HG03039 (cell line): ENCODE data around the gene ANKAR.
A peak's percentile ranks its signal among the peaks of the same experiment; 100 is the strongest.
"Not testable (repeated sequence)": the region's sequence is repeated elsewhere in the genome, so short reads cannot be mapped to it uniquely, and the experiment has no call there.

ENCODE experiments used
- ATAC-seq: cut with Tn5 transposase; IDR thresholded peaks from one replicate; pipeline ENCODE4 v1.9.1; 2021; ENCODE audit warnings: mild to moderate bottlenecking, moderate library complexity; ENCODE audit not compliant: unreplicated experiment

ANKAR gene, protein sequence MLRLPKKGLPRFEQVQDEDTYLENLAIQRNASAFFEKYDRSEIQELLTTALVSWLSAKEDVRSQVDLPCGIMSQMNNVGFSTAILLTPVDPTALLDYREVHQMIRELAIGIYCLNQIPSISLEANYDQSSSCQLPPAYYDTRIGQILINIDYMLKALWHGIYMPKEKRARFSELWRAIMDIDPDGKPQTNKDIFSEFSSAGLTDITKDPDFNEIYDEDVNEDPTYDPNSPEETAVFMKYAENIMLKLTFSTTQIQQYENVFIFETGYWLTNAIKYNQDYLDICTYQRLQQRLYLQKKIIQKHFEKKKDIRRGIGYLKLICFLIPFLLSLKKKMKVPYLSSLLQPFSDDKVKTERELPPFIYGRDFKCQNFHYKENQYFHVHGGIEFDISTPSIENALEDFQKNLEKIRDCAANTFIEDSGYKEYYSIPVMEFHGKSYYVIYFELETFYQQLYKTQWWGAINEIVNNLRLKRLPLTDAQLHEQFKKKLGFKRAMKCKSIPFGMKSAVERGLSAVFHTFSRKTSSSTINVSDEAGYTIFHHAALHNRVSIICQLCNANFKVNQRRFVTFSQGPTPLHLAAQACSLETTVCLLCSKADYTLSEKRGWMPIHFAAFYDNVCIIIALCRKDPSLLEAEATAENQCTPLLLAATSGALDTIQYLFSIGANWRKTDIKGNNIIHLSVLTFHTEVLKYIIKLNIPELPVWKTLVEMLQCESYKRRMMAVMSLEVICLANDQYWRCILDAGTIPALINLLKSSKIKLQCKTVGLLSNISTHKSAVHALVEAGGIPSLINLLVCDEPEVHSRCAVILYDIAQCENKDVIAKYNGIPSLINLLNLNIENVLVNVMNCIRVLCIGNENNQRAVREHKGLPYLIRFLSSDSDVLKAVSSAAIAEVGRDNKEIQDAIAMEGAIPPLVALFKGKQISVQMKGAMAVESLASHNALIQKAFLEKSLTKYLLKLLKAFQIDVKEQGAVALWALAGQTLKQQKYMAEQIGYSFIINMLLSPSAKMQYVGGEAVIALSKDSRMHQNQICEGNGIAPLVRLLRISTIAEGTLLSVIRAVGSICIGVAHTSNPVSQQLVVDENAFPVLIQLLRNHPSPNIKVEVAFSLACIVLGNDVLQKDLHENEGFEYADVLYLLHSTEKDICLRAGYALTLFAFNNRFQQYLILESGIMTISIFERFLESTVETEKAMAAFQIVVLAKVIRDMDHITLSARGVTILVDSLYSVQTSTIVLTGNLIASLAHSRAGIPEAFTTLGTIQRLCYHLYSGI (N-terminal part only)

DNA sequence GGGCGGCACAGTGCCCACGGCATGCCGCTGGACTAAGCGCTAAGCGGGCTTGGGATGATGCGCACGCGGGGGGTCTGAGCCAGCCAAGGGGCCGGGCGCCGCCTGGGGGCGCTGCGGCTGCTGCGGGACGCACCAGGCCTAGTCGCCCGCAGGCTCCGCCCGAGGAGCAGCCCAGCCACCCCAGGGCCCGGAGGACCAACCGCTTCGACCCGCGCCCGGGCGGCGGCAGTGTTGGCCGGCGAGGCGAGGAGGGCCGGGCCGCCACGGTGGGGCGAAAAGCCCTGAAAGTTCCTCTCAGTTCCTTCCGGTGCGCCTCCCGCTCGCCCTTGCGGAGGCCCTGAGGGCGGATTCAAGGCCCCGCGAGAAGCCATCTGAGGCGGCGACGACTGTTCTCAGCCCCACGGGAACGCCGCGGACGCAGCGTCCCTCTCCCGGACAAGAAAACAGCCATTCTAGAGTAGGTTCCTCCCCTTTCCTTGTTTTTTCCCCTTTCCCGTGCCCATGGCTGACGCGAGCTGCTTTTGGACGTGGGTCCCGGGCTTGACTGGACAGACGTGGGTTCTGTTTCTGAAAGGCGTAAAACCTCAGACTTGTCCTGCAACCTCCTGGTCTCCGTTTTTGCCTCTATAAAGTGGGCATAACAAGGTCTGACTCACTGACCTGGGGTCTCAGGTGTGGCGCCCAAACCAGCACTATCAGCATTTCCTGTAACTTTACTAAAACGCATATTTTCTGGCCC lies at the start of gene ANKAR:
TSS of gene ANKAR (plus strand) at position 297 of the 739 bp plus-strand sequence. CDS start 1,821 bp downstream, outside the sequence.
- ATAC-seq: peak; percentile 98

DNA sequence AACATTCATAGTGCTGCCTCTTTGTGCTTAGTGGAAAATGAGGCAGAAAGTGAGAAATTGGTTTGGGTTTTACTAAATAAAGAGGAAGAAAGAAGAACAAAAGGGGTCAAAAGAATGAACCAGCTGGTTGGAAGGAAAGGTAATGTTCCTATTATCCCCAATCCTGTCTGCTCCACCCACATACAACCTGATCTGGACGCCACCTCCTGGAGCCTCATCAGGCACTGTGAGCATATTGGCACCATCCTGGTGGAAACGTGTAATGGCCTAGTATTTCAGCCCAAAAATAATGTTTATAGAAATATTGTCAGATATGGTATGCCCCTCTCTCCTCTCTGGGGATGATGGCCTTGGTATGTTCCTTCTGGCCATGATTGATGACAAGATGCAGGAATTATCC lies 48.8 kb upstream of the ANKAR start:
- no peak for ATAC-seq

DNA sequence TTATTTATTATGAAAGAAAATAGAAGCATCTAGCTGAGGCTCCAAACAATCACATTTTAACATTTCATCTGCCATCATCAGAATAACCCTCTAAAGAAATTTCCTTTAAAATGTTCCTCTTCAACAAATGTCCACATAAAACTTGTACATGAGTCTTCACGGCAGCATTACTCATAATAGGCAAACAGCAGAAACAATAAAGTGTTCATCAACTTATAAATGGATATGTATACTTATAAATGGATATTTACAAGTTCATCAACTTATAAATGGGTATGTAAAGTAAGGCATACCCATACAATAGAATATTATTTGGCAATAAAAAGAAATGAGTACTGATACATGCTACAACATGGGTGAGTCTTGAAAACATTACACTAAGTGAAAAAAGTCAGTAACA lies 46.7 kb upstream of the ANKAR start:
- no peak for ATAC-seq

DNA sequence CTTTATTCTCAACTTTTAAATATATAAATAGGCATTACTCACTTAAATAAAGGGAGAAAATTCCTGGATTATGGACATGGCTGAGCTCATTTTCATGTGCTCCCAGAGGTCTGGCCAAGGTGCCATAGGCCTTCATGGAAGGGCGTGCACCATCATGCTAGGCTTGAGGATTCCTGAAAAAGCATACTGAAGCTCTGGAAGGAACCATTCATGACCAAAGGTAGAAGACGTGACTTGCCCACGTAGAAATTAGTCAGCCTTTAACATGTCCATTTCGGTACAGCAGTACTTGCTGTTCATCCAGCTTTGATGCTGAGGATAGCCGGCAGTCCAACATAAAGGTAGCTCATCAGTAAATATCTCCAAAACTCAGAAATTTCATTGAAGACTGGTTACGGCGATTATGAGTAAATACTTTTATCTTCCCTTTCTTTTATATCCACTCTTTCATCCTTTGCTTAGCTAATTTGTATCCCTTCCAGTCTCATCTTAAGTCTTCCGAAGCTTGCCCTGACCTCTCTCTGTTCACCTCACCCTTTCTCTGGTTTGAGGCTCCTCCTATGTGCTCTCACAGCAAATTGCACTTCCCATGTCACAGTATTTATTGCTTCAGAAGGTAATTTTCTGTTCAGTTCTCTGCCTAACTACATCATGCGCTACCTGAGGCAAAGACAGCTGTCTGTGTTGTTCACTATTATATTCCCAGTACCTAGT lies 45.5 kb upstream of the ANKAR start:
- no peak for ATAC-seq

DNA sequence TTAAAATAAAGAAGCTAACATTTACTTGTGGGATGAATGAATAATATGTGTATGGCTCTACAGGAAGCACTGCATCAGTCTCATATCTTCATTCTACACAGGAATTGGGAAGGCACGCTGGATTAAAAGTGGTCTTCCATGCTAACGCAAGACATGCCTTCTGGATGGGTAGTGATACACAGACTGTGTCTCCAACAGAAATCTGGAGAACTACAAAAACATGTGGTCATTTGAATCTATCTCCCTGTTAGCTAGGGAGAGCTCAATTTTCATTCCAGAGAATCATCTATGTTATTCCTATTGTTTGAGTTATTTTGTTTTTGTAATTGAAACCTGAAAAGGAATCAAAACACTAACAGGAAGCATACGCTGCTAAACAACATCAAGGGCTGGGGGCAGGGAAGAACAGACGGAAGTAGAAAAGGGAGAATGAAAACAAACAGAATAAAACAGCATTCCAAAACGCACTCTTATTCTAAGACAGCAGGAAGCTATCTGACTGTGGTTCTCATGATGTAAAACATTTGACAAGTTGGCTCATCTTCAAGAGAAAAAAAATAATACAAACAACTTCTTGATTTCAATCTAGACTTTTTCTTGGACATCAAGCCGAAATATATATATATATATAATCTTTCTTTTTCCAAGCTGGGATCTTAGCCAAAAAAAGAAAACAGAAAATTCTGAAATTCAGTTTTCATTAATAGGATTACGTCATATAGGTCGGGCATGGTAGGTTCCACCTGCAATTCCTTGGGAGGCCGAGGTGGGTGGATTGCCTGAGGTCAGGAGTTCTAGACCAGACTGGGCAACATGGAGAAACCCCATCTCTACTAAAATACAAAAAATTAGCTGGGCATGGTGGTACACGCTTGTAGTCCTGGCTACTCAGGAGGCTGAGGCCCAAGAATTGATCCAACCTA lies 44.7 kb upstream of the ANKAR start:
- no peak for ATAC-seq

DNA sequence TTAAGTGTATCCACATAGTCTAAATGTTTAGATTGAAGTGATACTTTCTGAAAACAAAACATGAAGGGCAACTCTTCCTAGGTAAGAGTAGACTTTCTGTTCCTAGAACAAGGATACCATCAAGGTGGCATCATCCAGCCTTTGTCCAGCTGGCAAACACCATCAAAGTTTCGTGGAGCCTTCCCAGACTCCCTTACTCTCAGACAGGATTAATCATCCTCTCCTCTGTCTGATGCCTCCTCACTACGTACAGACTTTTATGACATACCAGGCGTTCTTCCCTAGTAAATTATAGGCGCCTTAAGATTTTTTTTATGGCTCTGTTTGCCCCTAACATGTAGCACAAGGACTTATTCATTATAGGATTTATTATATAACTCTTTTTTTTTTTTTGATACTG lies 42.6 kb upstream of the ANKAR start:
- no peak for ATAC-seq

DNA sequence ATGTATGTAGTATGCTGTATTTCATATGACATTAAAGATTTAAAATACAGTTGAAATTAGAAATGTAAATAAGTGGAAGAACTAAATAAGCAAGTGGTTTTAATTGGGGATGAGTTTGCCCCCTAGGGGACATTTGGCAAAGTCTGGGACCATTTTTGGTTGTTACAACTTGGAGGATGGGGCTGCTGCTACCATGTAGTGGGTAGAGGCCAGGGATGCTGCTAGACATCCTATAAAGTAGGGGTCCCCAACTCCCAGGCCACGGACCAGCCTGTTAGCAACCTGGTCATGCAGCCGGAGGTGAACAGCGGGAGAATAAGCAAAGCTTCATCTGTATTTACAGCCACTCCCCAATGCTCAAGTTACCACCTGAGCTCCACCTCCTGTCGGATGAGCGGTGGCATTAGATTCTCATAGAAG lies 41.1 kb upstream of the ANKAR start:
- ATAC-seq: no peak

DNA sequence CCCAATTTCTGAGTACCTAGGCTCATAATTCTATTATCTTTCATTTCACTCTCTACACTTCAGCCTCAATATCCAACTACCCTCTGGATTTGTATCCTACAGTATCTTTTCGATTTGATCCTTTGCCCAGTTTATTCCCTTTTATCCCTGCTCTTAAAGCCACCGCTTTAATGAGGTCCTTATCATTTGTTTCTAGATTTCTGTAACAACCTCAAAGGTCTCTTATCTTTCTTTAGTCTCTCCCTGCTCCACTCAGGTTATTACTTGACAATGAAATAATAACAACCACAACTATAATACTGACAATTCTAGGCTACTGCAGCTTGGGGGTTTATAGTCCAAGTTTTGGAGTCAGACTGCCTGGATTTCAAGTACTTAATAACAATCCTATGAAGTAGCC lies 39.1 kb upstream of the ANKAR start:
- ATAC-seq: no peak

DNA sequence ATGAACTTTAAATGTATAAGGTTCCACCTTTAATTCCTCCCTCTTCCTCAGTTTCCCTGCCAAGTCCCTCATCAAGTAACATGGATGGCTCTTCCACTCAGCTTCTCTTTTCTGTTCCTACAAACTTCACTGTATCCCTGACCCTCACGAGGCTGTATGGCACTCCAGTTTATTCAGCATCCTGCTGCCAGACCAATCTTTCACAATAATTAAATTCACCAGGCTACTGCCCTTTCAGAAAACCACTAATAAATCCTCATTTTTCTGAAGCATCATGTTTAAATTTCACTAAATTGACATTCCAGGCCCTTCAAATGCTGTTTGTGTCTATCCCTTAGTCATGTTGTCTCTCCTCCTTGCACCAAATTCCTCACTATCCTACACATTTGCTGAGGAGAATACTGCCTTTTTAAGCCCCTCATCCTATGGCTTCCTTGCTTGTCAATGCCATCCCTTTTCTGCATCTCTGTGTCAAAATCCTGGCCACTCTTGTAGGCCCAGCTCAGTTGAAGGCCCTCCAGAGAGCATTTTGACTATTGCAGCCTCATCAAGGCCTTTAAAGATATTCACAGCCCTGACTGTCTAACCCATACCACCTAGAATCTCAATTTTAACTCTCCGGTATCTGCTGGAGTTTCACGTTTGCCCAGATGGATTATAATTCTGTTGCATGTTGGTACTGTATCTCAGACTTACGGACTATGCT lies 36.0 kb upstream of the ANKAR start:
- no peak for ATAC-seq

DNA sequence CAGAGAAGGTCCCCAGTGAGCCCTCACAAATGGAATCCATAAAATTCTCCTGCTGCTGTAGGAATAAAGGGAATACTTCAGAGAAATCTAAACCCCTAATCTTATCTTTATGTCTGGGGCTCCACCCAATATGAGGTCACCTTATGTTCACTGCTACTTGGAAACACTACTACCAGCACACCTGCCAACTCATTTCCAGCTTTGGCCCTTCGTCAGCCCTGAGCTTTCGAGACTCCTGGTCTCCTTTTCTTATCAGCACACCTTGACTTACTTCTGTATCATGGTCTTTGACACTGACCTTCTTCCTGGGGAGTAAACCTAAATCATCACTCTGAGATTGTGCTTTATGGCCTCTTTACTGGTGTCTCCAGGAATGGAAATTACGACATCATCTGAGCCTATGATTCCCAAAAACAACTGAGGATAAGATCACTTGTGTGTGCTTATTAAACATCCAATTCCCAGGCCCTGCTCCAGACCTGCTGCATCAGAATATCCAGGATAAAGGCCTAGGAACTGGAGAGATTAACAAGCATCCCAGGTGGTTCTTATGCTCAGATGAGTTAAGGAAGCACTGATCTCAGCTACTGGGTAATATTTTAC lies 35.4 kb upstream of the ANKAR start:
- no peak for ATAC-seq

DNA sequence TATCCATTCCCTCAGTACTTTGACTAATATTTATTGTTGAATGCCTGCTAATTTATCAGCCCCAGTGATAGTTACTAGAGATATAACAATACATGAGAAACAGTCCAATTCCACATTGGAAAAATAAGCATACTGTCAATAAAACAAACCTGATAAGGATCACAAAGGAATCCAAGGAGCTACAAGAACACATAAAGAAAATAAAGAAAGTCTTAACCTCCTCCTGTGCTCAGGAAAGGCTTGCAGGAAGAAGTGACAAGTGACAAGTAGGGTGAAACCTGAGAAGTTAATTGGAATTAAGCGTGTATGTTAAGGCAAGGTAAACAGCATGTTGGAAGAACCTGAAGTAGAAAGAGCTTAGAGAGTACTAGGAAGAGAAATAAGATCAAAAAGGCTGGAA lies 33.5 kb upstream of the ANKAR start:
- ATAC-seq: no peak

DNA sequence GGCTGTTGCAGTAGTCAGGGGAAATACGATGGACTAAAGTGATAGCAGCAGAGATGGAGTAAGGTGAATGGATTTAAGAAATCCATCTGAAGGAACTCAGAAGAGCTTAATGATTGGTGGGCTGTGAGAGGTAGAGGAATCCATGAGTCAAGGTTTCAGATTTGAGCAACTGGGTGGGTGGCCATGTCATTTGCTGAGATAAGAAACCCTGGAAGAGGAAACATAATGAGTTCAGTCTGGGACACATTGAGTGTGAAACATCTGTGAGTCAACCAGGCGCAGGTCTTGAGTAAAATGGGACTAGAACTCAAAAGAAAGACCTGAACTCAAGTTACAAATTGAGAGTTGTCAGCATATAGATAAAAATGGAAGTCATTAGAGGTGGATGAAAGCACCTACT lies 32.9 kb upstream of the ANKAR start:
- no peak for ATAC-seq

DNA sequence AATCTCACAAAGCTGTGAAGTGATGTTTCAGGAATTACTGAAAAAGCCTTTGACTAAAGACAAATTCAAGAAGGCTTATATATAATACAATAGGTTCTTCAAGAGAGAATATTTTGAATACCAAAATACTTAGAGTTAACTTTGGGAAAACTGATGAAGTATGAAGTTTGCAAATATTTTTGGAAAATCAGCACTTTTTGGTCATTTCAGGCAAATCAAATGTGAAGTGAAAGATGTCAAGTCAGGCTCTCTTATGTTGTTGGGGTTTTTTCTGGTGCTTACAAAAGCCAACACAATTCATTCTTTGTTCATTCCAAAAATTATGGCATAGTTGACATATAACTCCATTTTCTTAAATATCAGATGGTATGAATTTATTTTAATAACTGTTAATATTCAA lies 27.9 kb upstream of the ANKAR start:
- no peak for ATAC-seq

DNA sequence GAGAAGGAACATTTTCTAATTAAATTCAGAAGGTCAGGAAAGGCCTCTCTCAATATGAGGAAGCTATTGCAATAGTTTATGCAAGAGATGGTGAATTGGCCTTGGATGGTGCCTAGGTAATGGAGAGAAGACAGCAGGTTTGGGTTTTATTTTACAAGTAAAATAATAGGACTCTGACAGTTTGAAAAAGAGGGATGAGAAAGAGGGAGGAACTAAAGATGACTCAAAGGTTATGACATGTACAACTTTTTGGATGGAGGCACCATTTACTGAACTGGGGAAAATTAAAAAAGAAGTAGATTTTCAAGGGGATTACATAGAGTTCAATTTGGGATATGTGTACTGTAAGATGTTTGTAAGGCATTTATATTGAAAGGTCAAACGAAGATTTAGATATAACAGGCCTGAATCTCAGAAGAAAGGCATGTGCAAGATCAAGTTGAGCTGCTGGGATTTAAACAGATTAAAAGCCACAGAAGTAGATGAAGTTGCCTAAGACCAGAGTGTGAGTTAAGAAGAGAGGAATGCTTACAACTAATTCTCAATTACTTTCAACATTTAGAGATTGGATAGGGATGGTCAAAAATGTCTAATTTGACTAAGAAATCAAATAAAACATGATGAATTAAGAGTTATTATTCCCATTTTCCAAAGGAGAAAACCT lies 25.5 kb upstream of the ANKAR start:
- no peak for ATAC-seq

DNA sequence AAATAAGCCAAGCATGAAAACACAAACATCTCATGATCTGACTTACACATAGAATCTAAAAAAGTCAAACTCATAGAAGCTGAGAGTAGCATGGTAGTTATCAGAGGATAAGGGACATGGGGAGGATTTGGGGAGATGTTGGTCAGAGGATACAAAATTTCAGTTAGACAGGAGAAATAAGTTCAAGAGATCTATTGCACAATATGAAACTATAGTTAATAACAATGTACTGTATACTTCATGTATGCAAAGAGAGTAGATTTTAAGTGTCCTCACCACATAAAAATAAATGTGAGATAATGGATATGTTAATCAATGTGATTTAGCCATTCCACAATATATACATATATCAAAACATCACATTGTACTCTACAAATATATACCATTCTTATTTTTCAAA lies 23.2 kb upstream of the ANKAR start:
- no peak for ATAC-seq

DNA sequence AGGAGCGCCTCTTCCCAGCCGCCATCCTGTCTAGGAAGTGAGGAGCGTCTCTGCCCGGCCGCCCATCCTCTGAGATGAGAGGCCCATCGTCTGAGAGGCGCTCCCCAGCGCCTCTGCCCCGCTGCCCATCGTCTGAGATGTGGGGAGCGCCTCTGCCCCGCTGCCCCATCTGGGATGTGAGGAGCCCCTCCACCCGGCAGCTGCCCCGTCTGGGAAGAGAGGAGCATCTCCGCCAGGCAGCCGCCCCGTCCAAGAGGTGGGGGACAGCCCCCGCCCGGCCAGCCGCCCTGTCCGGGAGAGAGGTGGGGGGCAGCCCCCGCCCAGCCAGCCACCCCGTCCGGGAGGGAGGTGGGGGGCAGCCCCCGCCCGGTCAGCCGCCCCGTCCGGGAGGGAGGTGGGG lies 21.0 kb upstream of the ANKAR start:
- ATAC-seq: not testable (repeated sequence)

DNA sequence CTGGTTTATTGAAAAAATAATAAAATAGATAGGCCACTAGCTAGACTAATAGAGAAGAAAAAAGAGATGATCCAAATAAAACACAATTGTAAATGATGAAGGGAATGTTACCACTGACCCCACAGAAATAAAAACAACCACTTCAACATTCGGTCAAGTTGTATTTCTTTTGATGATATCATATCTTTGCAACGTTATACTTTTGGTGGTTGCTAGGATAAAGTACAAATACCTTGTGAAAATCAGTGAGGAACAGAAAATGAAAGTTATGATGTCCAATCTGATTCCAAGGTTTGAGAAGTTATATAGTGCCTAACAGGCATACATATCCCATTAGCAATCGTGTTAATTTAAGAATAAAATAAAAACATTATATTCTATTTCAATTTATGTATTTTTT lies 19.8 kb upstream of the ANKAR start:
- no peak for ATAC-seq
